RWPE2 (cell line): ENCODE measurements around the gene DYNC2H1.
"Not testable (repeated sequence)": the region's sequence is repeated elsewhere in the genome, so short reads cannot be mapped to it uniquely, and the experiment has no call there.

Experiments used
- ATAC-seq: fragments of 200-7000 bp; cut with Tn5 transposase; 3 replicates; pipeline ENCODE4 v1.9.1; 2021; ENCODE audit warnings: low read depth
- DNase-seq: peaks from one replicate; pipeline ENCODE4 v3.0.0-alpha.2; 2020; ENCODE audit warnings: low spot score
- H3K27ac ChIP-seq: fragments of 450-650 bp; 2 replicates; pipeline ENCODE4 v1.5.1; 2017; ENCODE audit warnings: mild to moderate bottlenecking; ENCODE audit not compliant: poor library complexity, severe bottlenecking
- H3K27me3 ChIP-seq: fragments of 250-450 bp; sonication (Bioruptor Pico); 2 replicates; pipeline ENCODE4 v1.5.1; 2021; ENCODE audit warnings: mild to moderate bottlenecking, moderate library complexity; ENCODE audit not compliant: insufficient read depth, poor library complexity, severe bottlenecking
- H3K36me3 ChIP-seq: fragments of 250-450 bp; sonication (Bioruptor Pico); 2 replicates; pipeline ENCODE4 v1.5.1; 2020; ENCODE audit warnings: low read depth, mild to moderate bottlenecking, moderate library complexity
- H3K4me1 ChIP-seq: fragments of 250-450 bp; sonication (Bioruptor Pico); 2 replicates; pipeline ENCODE4 v1.5.1; 2021; ENCODE audit warnings: mild to moderate bottlenecking, moderate library complexity; ENCODE audit not compliant: insufficient read depth, poor library complexity, severe bottlenecking
- H3K4me3 ChIP-seq: fragments of 250-450 bp; sonication (Bioruptor Pico); 2 replicates; pipeline ENCODE4 v1.5.1; 2021; ENCODE audit warnings: mild to moderate bottlenecking, moderate library complexity; ENCODE audit not compliant: severe bottlenecking
- H3K9me3 ChIP-seq: fragments of 250-450 bp; sonication (Bioruptor Pico); 2 replicates; pipeline ENCODE4 v1.5.1; 2021; ENCODE audit warnings: mild to moderate bottlenecking, moderate library complexity; ENCODE audit not compliant: severe bottlenecking
- TF ChIP-seq, protein P1 (sequence below): fragments of 450-650 bp; IDR thresholded peaks from one replicate; pipeline ENCODE4 v1.5.1; 2017; ENCODE audit warnings: mild to moderate bottlenecking, moderate library complexity; ENCODE audit not compliant: poor library complexity, severe bottlenecking

DYNC2H1 gene

DNA sequence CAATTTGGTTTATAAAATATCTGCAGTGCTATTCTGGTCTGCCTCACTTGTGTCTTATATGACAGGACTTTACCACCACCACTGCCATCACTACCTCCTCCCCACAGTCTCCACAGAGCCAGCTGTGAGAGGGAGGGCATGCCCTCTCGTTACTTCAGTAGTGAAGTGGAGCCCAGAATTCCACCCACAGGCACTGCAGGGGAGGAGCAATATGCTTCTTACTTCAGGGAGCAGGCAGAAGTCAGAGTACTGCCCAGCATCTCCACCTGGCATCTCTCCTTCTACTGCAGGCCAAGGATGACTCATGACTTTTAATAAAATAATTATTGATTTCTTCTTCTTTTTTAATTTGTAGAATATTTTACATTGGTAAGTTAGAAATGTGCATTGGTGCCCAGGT is 255.5 kb downstream of the DYNC2H1 start:
- DNase-seq (no peak), ATAC-seq (no peak)
- H3K4me3 ChIP-seq = no peak overlapping the region
- no peaks in the 10 kb centered on the region for H3K9me3 ChIP-seq
- H3K36me3 ChIP-seq = no peaks in the 10 kb centered on the region
- no peak overlapping the region for H3K27ac ChIP-seq
- no peaks in the 10 kb centered on the region for H3K4me1 ChIP-seq
- TF ChIP-seq, protein P1, sequence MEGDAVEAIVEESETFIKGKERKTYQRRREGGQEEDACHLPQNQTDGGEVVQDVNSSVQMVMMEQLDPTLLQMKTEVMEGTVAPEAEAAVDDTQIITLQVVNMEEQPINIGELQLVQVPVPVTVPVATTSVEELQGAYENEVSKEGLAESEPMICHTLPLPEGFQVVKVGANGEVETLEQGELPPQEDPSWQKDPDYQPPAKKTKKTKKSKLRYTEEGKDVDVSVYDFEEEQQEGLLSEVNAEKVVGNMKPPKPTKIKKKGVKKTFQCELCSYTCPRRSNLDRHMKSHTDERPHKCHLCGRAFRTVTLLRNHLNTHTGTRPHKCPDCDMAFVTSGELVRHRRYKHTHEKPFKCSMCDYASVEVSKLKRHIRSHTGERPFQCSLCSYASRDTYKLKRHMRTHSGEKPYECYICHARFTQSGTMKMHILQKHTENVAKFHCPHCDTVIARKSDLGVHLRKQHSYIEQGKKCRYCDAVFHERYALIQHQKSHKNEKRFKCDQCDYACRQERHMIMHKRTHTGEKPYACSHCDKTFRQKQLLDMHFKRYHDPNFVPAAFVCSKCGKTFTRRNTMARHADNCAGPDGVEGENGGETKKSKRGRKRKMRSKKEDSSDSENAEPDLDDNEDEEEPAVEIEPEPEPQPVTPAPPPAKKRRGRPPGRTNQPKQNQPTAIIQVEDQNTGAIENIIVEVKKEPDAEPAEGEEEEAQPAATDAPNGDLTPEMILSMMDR = no peak
- no peaks in the 10 kb centered on the region for H3K27me3 ChIP-seq

DNA sequence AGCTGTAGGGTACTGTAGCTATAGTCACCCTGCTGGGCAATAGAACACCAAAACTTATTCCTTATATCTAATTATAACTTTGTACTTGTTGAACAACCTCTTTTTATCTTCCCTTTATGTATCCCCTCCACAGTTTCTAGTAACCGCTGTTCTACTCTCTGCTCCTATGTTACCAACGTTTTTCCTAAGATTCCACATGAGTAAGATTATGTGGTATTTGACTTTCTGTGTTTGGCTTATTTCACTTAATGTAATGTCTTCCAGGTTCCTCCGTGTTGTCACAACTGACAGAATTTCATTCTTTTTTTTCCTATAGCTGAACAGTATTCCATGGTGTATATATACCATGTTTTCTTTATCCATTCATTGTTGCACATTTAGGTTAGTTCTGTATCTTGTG is 258.4 kb downstream of the DYNC2H1 start:
- Histone ChIP-seq H3K9me3 (no peaks in the 10 kb centered on the region), H3K36me3 (no peaks in the 10 kb centered on the region), H3K27ac (no peak overlapping the region), H3K4me3 (no peak overlapping the region), H3K4me1 (no peaks in the 10 kb centered on the region), H3K27me3 (no peaks in the 10 kb centered on the region)
- TF ChIP-seq, protein P1 = no peak
- ATAC-seq (no peak), DNase-seq (no peak)

DNA sequence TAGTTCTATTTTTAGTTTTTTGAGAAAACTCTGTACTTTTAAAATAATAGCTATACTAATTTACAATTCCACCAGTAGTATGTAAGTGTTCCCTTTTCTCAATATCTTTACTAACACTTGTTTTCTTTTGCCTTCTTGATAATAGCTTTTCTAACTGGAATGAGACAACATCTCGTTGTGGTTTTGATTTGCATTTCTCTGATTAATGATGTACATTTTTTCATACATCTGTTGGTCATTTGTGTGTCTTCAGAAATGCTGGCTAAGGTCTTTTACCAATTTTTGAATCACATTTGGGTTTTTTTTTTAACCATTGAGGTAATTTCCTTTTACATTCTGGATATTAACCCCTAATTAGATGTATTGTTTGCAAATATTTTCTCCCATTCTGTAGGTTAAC is 258.9 kb downstream of the DYNC2H1 start:
- ATAC-seq = no peak
- Histone ChIP-seq H3K27me3 (no peaks in the 10 kb centered on the region), H3K36me3 (no peaks in the 10 kb centered on the region), H3K27ac (no peak overlapping the region), H3K4me1 (no peaks in the 10 kb centered on the region), H3K4me3 (no peak overlapping the region), H3K9me3 (no peaks in the 10 kb centered on the region)
- TF ChIP-seq, protein P1 = no peak
- no peak for DNase-seq

DNA sequence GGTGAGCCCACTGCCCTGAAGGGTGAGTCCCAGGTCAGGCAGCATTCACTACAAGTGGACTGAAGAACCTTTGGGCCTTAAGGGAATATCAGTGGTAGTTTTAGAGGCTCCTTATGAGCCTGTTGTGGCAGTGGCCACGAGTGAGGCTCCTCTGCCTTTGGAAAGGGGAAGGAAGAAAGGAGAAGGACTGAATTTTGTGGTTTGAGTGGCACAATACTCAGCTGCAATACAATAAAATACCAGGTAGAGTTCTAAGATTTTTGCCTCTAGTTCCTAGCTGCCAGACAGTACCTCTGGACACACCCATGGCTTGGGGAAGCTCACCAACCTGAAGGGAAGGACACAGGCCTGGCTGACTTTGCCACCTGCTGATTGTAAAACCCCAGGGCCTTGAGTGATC is 260.9 kb downstream of the DYNC2H1 start:
- no peaks in the 10 kb centered on the region for H3K27me3 ChIP-seq
- DNase-seq (no peak), ATAC-seq (no peak)
- H3K36me3 ChIP-seq = no peaks in the 10 kb centered on the region
- no peak overlapping the region for H3K27ac ChIP-seq
- no peaks in the 10 kb centered on the region for H3K4me1 ChIP-seq
- TF ChIP-seq, protein P1 = no peak
- H3K9me3 ChIP-seq = no peaks in the 10 kb centered on the region
- no peak overlapping the region for H3K4me3 ChIP-seq

DNA sequence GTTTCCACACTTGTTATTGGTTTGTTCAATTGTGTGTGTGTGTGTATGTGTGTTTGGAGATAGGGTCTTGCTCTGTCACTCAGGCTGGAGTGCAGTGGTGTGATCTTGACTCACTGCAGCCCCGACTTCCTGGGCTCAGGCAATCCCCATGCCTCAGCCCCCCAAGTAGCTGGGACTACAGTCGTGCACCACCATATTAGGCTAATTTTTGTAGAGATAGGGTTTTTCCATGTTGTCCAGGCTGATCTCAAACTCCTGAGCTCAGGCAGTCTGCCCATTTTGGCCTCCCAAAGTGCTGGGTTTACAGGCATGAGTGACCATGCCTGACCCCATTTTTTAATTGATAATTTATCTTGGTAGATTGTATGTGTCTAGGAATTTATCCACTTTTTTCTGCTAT is 263.7 kb downstream of the DYNC2H1 start:
- no peak for DNase-seq
- Histone ChIP-seq H3K9me3 (peaks cover 4% of the 10 kb centered on the region), H3K4me3 (no peak overlapping the region), H3K36me3 (no peaks in the 10 kb centered on the region), H3K27ac (no peak overlapping the region), H3K4me1 (no peaks in the 10 kb centered on the region), H3K27me3 (no peaks in the 10 kb centered on the region)
- TF ChIP-seq, protein P1 = no peak
- ATAC-seq = no peak

DNA sequence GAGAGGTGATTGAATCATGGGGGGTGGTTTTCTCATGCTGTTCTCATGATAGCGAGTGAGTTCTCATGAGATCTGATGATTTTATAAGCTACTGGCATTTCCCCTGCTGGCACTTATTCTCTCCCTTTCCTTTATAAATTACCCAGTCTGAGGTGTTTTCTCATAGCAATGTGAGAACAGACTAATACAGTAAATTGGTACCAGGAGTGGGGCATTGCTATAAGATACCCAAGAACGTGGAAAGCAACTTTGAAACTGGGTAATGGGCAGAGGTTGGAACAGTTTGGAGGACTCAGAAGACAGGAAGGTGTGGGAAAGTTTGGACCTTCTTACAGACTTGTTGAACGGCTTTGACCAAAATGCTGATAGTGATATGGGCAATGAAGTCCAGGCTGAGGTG is 265.0 kb downstream of the DYNC2H1 start:
- ATAC-seq, H3K27me3 ChIP-seq, H3K4me1 ChIP-seq, H3K27ac ChIP-seq, H3K9me3 ChIP-seq, DNase-seq, H3K4me3 ChIP-seq, H3K36me3 ChIP-seq: not testable (repeated sequence)
